HUES64 (cell line): ENCODE data around the gene TAPT1.
A peak's percentile ranks its signal among the peaks of the same experiment; 100 is the strongest.

ENCODE experiments used
- H3K27ac ChIP-seq: 2 replicates; pipeline ENCODE4 v1.7.0; 2013; ENCODE audit warnings: low read depth, low read length, inconsistent platforms
- H3K27me3 ChIP-seq: 2 replicates; pipeline ENCODE4 v1.6.1; 2013; ENCODE audit warnings: mild to moderate bottlenecking, low read length; ENCODE audit not compliant: insufficient read depth
- H3K36me3 ChIP-seq: 2 replicates; pipeline ENCODE4 v1.6.1; 2013; ENCODE audit warnings: mild to moderate bottlenecking, low read length; ENCODE audit not compliant: insufficient read depth
- H3K4me1 ChIP-seq: 2 replicates; pipeline ENCODE4 v1.6.1; 2013; ENCODE audit warnings: mild to moderate bottlenecking, low read length, moderate library complexity; ENCODE audit not compliant: insufficient read depth
- H3K4me3 ChIP-seq: 2 replicates; pipeline ENCODE4 v1.5.1; 2013; ENCODE audit warnings: mild to moderate bottlenecking, low read length, moderate library complexity
- H3K9ac ChIP-seq: 2 replicates; pipeline ENCODE4 v1.6.1; 2013; ENCODE audit warnings: mild to moderate bottlenecking, low read depth, low read length
- H3K9me3 ChIP-seq: 2 replicates; pipeline ENCODE4 v1.6.1; 2013; ENCODE audit warnings: low read depth, low read length; ENCODE audit not compliant: insufficient read depth
- WGBS: fragments of 150-250, 120-280 bp; methylation state at CpG from one replicate; pipeline ENCODE4 v1.1.7; 2013; ENCODE audit warnings: missing lambda C conversion rate; 5-methylcytosine and 5-hydroxymethylcytosine counted together

Gene TAPT1

DNA sequence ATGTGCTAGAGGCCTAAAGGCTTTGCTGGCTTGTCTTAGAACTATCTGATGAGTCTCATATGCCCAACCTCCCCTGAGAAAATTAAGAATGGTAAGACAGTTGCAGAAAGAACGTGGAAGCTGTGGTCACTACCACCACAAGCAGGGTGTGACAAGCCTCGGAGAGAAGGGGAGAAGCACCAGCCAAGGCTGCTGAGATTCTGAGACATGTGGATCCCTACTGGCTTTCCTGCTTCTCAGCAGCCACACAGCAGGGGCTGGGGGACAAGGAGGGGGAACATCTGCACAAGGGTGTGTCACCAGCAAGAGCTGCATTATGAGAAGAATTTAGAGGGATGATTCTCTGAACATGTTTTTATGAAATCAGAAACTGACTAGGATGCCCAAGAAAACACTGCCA is 19.4 kb downstream of the TAPT1 start:
- Histone ChIP-seq H3K9me3 (no peaks in the 10 kb centered on the region), H3K4me3 (no peak overlapping the region), H3K36me3 (no peaks in the 10 kb centered on the region), H3K9ac (no peak overlapping the region), H3K27me3 (no peaks in the 10 kb centered on the region), H3K4me1 (peaks cover 16% of the 10 kb centered on the region), H3K27ac (no peak overlapping the region)
- WGBS, result 68% methylated on average over 2 of the region's 2 CpGs

DNA sequence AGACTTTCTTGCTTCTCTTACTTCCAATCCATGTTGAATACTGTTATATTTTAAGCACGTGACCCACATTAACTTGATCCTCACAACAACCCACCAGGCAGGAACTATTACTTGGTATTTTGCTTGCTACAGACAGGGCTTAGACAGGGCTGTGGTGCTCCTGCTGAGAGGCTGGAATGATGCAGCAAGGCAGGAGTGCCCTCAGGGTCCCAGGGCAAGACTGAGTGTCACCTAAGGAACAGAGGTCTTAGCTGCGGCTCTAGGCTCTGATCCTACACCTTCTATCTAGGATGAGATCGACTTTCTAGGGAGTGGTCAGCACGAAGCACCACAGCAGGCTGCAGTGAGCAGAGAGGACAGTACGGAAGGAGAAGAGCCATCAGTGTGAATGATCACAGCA is 20.0 kb downstream of the TAPT1 start:
- H3K4me3 ChIP-seq, result no peak overlapping the region
- 65% methylated on average over 5 of the region's 5 CpGs for WGBS
- H3K9me3 ChIP-seq, result no peaks in the 10 kb centered on the region
- H3K27ac ChIP-seq, result no peak overlapping the region
- H3K36me3 ChIP-seq, result no peaks in the 10 kb centered on the region
- H3K27me3 ChIP-seq, result no peaks in the 10 kb centered on the region
- H3K4me1 ChIP-seq, result peaks cover 16% of the 10 kb centered on the region
- no peak overlapping the region for H3K9ac ChIP-seq

DNA sequence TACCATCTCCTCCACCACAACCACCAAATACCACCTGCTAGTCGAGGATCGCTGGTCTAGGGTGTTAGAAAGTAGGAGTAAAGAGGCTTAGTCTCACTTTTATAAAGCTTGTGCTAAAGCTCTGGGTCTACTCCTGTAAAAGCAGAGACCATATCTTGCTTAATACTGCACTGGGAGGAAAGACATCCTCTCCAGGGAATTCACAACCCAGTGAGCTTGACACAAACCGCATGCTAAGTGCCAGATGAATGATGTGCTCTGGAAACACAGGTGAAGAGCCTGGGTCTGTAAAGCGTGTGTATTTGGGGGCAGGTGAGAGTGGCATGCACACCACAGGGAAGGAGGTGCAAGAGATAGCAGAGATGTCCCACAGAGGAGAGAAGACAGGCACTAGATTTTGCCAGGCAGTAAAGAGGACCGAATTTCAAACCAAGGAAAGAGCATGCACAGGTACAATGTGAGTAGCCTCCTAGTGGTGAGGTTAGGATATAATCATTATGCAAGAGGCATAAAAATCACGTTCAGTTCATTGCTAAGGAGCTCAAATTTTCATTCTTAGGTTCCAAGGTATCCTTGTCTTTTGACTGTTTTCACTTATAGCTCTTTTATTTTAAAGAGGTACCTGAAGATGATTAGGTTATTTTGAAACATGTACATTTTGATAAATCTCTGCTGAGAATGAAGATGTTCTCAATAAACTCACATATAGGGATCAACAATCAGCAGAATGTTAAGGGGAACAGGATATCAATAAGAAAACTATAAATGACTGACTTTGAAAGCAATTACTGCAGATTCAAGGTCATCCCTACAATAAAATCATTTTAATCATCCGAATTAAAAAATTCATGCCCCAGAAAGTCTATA is 20.7 kb downstream of the TAPT1 start:
- Histone ChIP-seq H3K4me3 (no peak overlapping the region), H3K27me3 (no peaks in the 10 kb centered on the region), H3K9me3 (no peaks in the 10 kb centered on the region), H3K9ac (no peak overlapping the region), H3K27ac (no peak overlapping the region), H3K36me3 (no peaks in the 10 kb centered on the region), H3K4me1 (peaks cover 16% of the 10 kb centered on the region)
- WGBS, result 75% methylated on average over 5 of the region's 7 CpGs

DNA sequence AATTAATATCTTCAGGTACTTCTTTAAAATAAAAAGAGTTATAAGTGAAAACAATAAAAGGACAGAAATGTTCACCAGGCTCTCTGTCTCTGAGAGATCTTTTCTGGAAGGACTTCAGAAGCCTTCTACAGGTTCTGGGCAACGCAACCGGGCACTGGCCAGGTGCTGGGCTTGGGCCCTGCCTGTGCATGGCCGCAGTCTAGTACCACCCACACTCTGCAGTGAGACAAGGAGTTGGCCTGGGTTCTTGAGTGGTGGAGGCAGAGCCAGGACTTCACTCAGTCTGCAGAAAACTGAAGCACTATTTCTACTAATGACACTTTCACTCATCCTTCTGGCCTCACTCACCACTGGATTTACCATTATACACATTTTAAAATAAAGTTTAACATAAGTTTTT is 21.8 kb downstream of the TAPT1 start:
- H3K27me3 ChIP-seq, result no peaks in the 10 kb centered on the region
- no peaks in the 10 kb centered on the region for H3K9me3 ChIP-seq
- no peak overlapping the region for H3K4me3 ChIP-seq
- H3K27ac ChIP-seq, result no peak overlapping the region
- H3K36me3 ChIP-seq, result no peaks in the 10 kb centered on the region
- no peak overlapping the region for H3K9ac ChIP-seq
- H3K4me1 ChIP-seq, result peaks cover 16% of the 10 kb centered on the region
- 95% methylated on average over 3 of the region's 3 CpGs for WGBS

DNA sequence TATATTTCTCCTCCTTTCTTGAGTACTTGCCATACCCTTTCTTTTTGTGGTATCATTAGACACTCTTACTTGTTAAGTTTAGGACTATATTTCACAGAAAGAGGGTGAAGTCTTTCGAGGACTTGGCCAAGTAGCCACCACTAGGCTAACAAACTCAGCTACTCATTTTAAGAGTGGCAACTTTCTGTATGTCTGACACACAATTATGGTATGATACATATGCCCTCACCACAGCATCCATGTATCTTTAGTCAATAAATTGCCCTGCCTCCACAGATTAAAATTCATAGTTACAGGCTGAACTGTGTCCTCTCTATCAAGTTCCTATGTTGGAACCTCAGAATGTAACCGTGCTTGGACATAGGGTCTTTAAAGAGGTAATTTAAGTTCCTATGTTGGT is 23.2 kb downstream of the TAPT1 start:
- Histone ChIP-seq H3K9me3 (no peaks in the 10 kb centered on the region), H3K36me3 (no peaks in the 10 kb centered on the region), H3K27me3 (no peaks in the 10 kb centered on the region), H3K4me1 (peaks cover 27% of the 10 kb centered on the region), H3K4me3 (no peak overlapping the region), H3K27ac (no peak overlapping the region), H3K9ac (no peak overlapping the region)
- 90% methylated on average over 2 of the region's 2 CpGs for WGBS

DNA sequence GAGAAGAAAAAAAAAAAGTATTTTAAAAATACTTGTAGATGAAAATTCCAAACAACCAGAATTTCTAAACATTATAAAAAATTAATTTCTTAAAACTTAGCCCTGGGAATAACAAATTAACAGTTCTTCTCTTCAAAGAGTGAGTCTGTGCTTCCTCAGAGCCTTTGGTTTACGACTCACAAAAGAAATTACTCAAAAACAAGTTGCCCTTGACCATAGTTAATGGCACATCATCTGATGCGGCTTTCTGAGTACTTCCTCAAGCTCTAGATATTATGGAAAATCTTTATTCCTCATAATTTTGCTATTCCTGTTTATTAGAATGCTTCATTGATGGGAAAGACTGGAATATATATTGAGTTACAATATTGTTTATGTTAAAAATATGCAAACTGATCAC is 23.7 kb downstream of the TAPT1 start:
- no peak overlapping the region for H3K4me3 ChIP-seq
- 99% methylated on average over 2 of the region's 2 CpGs for WGBS
- H3K27ac ChIP-seq, result no peak overlapping the region
- H3K9ac ChIP-seq, result no peak overlapping the region
- H3K9me3 ChIP-seq, result no peaks in the 10 kb centered on the region
- H3K36me3 ChIP-seq, result no peaks in the 10 kb centered on the region
- H3K27me3 ChIP-seq, result no peaks in the 10 kb centered on the region
- H3K4me1 ChIP-seq, result peaks cover 31% of the 10 kb centered on the region

DNA sequence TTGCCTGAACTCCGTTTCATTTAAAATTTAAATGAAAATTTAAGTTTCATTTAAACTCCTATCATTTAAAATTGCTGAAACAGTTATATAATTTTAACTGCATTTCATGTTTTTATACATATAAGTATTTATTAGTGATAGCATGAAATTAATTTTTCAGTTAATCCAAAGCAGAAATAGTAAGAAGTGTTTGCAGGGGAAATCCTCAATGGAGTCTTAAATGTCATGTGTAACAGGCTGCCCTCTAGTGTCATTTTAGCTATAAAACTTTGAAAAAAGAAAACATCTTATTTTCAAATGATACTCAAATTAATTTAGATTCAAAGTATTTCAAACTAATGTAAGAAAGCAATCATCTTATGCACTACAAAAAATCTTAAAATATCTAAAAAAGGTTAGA is 27.2 kb downstream of the TAPT1 start:
- Histone ChIP-seq H3K36me3 (no peaks in the 10 kb centered on the region), H3K4me1 (peaks cover 31% of the 10 kb centered on the region), H3K9ac (no peak overlapping the region), H3K27ac (no peak overlapping the region), H3K4me3 (no peak overlapping the region), H3K9me3 (no peaks in the 10 kb centered on the region), H3K27me3 (no peaks in the 10 kb centered on the region)
- WGBS, result 100% methylated on average over 1 of the region's 1 CpG

DNA sequence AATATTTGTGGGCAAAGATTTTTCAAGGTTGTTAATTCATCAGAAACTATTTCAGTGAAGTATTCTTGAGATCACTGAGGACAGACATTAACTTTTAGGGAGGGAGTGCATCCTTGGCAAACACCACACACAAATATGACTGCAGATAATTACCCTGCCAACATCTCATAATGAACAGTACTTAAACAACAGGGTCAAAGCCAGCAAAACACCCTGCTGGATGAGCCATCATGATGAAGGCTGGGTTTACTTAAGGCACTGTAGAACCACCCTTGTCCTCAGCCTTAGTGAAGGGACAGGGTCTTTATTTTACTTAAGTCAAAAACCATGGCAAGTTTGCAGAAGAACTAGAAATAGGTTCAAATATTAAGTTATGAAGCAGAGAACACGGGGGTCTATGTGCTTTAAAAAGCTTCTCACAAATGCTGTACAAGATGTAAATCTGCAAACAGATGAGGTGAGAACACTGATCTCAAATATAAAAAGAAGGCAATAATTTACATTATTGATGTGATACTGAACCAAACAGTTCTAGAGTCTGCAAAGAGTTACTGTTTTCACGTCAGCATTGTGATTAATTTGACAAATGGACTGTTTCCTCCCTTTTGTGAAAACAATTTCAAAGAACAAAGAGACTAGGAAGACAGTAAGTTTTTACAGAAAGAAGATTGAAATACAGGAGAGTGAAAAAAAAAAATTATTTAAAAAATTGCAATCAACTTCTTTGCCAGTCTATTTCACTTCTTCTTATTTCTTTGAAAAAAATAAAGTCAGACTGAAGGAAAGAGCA is 28.2 kb downstream of the TAPT1 start:
- Histone ChIP-seq H3K36me3 (no peaks in the 10 kb centered on the region), H3K4me3 (no peak overlapping the region), H3K9me3 (no peaks in the 10 kb centered on the region), H3K27me3 (no peaks in the 10 kb centered on the region), H3K27ac (no peak overlapping the region), H3K9ac (no peak overlapping the region), H3K4me1 (peaks cover 31% of the 10 kb centered on the region)
- 75% methylated on average over 2 of the region's 2 CpGs for WGBS

DNA sequence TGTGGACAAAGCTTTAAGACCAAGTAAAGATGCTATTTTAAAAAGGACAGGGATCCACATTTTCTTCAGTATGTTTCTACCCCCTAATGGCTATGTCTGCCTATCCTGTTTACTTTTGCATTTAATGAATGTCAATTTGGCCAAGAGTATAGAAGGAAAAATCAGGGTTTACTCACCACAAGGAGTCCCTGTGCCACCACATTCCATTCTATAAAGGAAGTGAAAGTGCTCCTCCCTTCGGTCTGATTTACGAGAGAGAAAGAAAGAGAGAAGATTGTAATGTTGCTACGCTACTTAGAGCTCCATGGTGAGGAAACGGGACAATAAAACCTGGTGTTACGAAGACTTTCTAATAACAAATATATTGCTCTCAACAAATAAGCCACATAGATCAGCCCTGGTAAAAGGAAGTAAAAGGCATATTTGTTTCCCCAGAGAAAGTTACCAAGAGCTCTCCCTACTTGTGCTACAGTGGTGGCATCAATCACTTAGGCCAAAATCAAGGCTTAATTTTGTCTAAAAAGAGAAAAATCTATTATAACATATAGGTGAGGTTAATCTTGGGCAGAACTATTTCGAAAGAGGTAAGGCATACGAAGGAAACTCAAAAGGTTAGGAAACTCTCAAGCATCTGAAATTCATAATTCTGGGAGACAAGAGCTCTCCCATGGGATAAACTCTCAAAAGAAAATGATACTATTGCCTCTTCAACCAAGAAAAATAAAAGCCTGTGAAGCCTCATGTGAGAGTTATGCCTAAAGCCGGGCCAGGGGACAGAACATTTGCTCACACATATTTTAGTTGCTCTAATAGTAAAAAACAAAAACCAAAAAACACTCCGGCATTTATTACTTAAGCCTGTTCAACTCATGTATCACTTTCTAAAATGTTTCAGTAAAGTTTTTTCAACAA is 29.5 kb downstream of the TAPT1 start:
- H3K4me3 ChIP-seq, result 0 out of 2 replicates have a peak overlapping the region, but pooled peaks have one; percentile 1
- no peaks in the 10 kb centered on the region for H3K36me3 ChIP-seq
- no peaks in the 10 kb centered on the region for H3K27me3 ChIP-seq
- H3K9me3 ChIP-seq, result no peaks in the 10 kb centered on the region
- H3K27ac ChIP-seq, result 0 out of 2 replicates have a peak overlapping the region, but pooled peaks have one; percentile 16
- 65% methylated on average over 9 of the region's 9 CpGs for WGBS
- peaks cover 31% of the 10 kb centered on the region for H3K4me1 ChIP-seq
- no peak overlapping the region for H3K9ac ChIP-seq

DNA sequence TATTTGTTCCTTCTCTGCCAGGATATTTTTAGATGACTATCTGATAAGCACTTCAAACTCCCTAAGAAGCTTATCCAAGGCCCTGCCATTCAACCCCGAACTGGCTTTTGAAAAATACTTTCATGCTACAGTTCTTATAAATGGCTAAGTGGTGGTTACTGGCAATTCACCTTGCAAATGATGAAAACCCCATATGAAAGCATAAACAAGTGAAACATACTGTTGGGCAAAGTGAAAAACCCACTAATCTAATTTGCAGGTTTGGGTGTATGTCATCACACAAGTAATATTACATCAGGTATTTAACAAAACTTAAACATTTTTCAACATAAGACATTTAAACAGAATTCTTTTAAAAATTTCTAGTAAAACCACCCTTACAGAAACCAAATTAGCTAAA is 31.1 kb downstream of the TAPT1 start:
- no peak overlapping the region for H3K4me3 ChIP-seq
- peaks cover 12% of the 10 kb centered on the region for H3K36me3 ChIP-seq
- 100% methylated on average over 1 of the region's 1 CpG for WGBS
- H3K4me1 ChIP-seq, result peaks cover 31% of the 10 kb centered on the region
- no peak overlapping the region for H3K9ac ChIP-seq
- H3K27ac ChIP-seq, result no peak overlapping the region
- H3K9me3 ChIP-seq, result no peaks in the 10 kb centered on the region
- H3K27me3 ChIP-seq, result no peaks in the 10 kb centered on the region
